ENCODE results near the gene PRPF39. TPM values are rescaled to one million over a fixed set of nuclear protein-coding genes. Genes with fewer than 3 reads are reported as not detected.

Gene PRPF39
- total RNA-seq, 1 donor from 2014 or later: 97.2 TPM

DNA sequence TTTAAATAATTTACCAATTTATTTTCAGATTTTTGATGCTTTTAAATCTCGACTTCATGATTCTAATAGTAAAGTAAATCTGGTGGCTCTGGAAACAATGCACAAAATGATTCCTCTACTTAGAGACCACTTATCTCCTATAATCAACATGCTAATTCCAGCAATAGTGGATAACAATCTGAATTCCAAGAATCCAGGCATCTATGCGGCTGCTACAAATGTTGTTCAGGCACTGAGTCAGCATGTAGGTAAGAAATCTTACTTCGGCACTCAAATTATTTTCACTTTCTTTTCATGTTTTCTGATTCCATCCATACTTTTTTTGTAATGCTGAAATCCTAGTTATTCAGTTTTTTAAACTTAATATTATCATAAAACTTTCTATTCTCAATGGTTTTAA is 15.5 kb upstream of the PRPF39 start:
- Histone ChIP-seq H2AFZ (replicated peaks) (no peak overlapping the region), H3K9ac (no peak overlapping the region), H3K27ac (no peak overlapping the region), H3K9me3 (ENCODE audit: low read depth) (no peaks in the 10 kb centered on the region), H3K79me2 (ENCODE audit: low read depth) (no peaks in the 10 kb centered on the region), H3K4me1 (no peaks in the 10 kb centered on the region), H4K20me1 (ENCODE audit: low read depth) (no peaks in the 10 kb centered on the region), H3F3A (ENCODE audit: low read depth) (no peaks in the 10 kb centered on the region), H3K4me3 (no peak overlapping the region), H3K4me2 (no peak overlapping the region), H3K36me3 (peaks cover 5% of the 10 kb centered on the region), H3K27me3 (no peaks in the 10 kb centered on the region)
- no peak for DNase-seq (ENCODE audit: low spot score)
- Mint-ChIP-seq H3K27ac (no peak overlapping the region), H3K4me3 (no peak overlapping the region), H3K4me1 (no peaks in the 10 kb centered on the region), H3K27me3 (ENCODE audit: insufficient read depth, low read depth) (peaks cover 2% of the 10 kb centered on the region), H3K36me3 (peaks cover 9% of the 10 kb centered on the region), H3K9me3 (no peaks in the 10 kb centered on the region)
- TF ChIP-seq EZH2phosphoT487 (IDR thresholded peaks at IDR 0.05) (no peak), CTCF (IDR thresholded peaks at IDR 0.05) (no peak), EZH2 (IDR thresholded peaks at IDR 0.05) (no peak)

GRCh38 chr14:45070215-45070614 is 13.7 kb upstream of the PRPF39 start:
- no peaks in the 10 kb centered on the region for H3K9me3 Mint-ChIP-seq
- no peaks in the 10 kb centered on the region for H3K9me3 ChIP-seq (ENCODE audit: low read depth)
- H3K4me3 Mint-ChIP-seq: no peak overlapping the region
- no peak overlapping the region for H3K4me3 ChIP-seq
- H3K79me2 ChIP-seq (ENCODE audit: low read depth): no peaks in the 10 kb centered on the region
- H3K9ac ChIP-seq: no peak overlapping the region
- no peaks in the 10 kb centered on the region for H3K4me1 ChIP-seq
- no peaks in the 10 kb centered on the region for H3K4me1 Mint-ChIP-seq
- H3K27me3 Mint-ChIP-seq (ENCODE audit: insufficient read depth, low read depth): peaks cover 2% of the 10 kb centered on the region
- H3K36me3 Mint-ChIP-seq: peaks cover 9% of the 10 kb centered on the region
- H3K27ac Mint-ChIP-seq: no peak overlapping the region
- no peak overlapping the region for H3K27ac ChIP-seq
- TF ChIP-seq EZH2 (IDR thresholded peaks at IDR 0.05) (no peak), CTCF (IDR thresholded peaks at IDR 0.05) (no peak), EZH2phosphoT487 (IDR thresholded peaks at IDR 0.05) (no peak)
- H2AFZ ChIP-seq (replicated peaks): no peak overlapping the region
- no peak for DNase-seq (ENCODE audit: low spot score)
- H3K36me3 ChIP-seq: peaks cover 11% of the 10 kb centered on the region
- no peaks in the 10 kb centered on the region for H4K20me1 ChIP-seq (ENCODE audit: low read depth)
- H3K4me2 ChIP-seq: no peak overlapping the region
- H3F3A ChIP-seq (ENCODE audit: low read depth): no peaks in the 10 kb centered on the region
- no peaks in the 10 kb centered on the region for H3K27me3 ChIP-seq

- peaks cover 2% of the 10 kb centered on the region for H3K27me3 Mint-ChIP-seq (ENCODE audit: insufficient read depth, low read depth)
- Histone ChIP-seq H3K27ac (no peak overlapping the region), H3K4me2 (no peak overlapping the region), H3K9me3 (ENCODE audit: low read depth) (no peaks in the 10 kb centered on the region), H3K36me3 (peaks cover 11% of the 10 kb centered on the region), H3K27me3 (no peaks in the 10 kb centered on the region), H3K79me2 (ENCODE audit: low read depth) (no peaks in the 10 kb centered on the region), H3K9ac (no peak overlapping the region), H2AFZ (replicated peaks) (no peak overlapping the region), H3F3A (ENCODE audit: low read depth) (no peaks in the 10 kb centered on the region), H3K4me3 (no peak overlapping the region), H3K4me1 (no peaks in the 10 kb centered on the region), H4K20me1 (ENCODE audit: low read depth) (no peaks in the 10 kb centered on the region)
- no peaks in the 10 kb centered on the region for H3K9me3 Mint-ChIP-seq
- H3K27ac Mint-ChIP-seq: no peak overlapping the region
- no peak for TF ChIP-seq EZH2phosphoT487 (IDR thresholded peaks at IDR 0.05)
- TF ChIP-seq CTCF (IDR thresholded peaks at IDR 0.05): no peak
- no peak for TF ChIP-seq EZH2 (IDR thresholded peaks at IDR 0.05)
- no peaks in the 10 kb centered on the region for H3K4me1 Mint-ChIP-seq
- peaks cover 9% of the 10 kb centered on the region for H3K36me3 Mint-ChIP-seq
- DNase-seq (ENCODE audit: low spot score): no peak
- no peak overlapping the region for H3K4me3 Mint-ChIP-seq
These were observed 11.8 kb upstream of the PRPF39 start for GRCh38 chr14:45072126-45072525.
